Sciatic nerve (tissue), 2 donors: Measurements from ENCODE around the gene ARHGAP15. TPM values are rescaled to one million over a fixed set of nuclear protein-coding genes. Genes with fewer than 3 reads are reported as not detected.
A peak's percentile ranks its signal among the peaks of the same experiment; 100 is the strongest.

Experiments used
- ATAC-seq: fragments of 200-7000 bp; cut with Tn5 transposase; one replicate; pipeline ENCODE4 v1.9.1; 2020; ENCODE audit warnings: mild to moderate bottlenecking, moderate library complexity
- DNase-seq: peaks from one replicate; pipeline ENCODE4 v3.0.0-alpha.2; 2020; ENCODE audit warnings: low spot score
- intact Hi-C: fragments of 100-400 bp; cut with DNase I; formaldehyde crosslinking; loops from one replicate; pipeline ENCODE4 v1.14.2; 2022
- total RNA-seq: library from RNA; stranded (reverse); fragmentation: NEBNext Ultra II Directional; extraction: Animal tissue kit (Norgen Biotek cat#: 25700); gene quantifications from one replicate; pipeline ENCODE4 v1.2.1, GENCODE V29; 2021
- donor health status: DM: no; HTN: no; CAD: no.
- donor health status: DM: no; HTN: no; CAD: no.

ARHGAP15 gene
- total RNA-seq, 1 donor from 2014 or later = 119 TPM

DNA sequence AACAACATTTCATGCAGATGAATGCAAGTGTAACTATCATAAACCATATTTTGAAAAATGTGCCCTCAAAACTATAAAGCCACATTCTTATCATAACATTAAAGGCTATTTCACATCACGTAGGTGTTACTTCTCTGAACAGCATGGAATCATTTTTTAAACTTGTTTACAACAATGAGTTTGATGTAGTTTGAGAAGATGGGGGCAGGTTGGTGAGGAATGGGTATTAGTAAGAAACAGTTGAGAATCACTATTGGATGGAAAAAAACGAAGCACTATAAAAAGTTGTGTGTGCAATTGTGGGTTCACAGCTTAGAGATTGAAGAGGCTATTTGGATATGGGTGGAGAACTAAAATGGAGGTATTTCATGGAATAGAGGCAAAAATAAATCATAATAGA lies 569.1 kb downstream of the ARHGAP15 start:
- no peak for ATAC-seq
- intact Hi-C loops = no loop called here
- DNase-seq = no peak

DNA sequence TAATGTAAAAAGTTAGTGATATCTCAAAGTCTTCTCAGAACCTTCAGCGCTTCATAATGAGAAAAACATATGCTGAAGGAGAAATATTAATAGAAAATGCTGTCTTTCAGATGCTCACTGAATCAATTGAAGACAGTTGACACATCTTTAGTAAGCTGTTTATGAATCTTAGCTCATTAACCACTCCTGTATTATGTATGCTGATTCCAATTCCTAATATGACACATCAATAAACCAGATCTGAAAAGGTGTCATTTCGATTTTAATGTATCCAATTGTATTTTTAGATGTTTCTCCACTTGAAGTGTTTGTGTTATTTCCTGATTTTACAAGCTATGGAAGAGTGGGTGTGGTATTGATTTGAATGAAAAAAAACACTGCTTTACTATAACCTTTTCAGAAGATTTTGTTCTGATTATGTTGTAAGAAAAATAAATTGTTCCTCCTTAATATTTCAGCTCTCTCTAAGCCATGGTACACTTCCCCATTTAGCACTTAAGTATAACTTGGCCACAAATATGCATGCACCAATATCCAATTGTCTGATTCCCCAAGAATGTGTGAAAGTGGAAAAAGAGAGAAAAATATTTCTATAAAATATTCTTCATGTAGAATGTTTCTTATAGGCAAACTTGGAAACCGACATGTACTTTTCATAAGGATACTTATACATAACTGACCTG lies 569.8 kb downstream of the ARHGAP15 start:
- intact Hi-C loops = no loop called here
- DNase-seq (no peak), ATAC-seq (no peak)

DNA sequence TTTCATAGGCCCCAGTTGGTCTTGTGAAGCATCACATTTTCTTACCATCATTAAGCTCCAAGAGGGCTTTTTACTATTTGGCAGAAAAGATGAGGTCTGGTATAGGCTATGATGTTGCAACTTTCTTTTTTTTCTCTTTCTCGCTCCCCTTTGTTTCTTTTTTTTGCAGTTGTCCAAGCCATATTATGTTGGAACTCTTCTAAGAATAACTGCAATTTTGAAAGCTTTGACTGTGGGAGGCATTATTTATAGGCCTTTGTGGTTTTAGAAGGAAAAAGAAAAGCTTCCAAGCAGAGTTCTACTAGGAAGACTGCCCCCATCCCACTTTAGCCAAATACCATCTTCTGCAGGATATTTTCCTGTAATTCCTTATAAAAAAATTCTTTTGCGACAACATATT lies 571.6 kb downstream of the ARHGAP15 start:
- no peak for DNase-seq
- intact Hi-C loops = no loop called here
- ATAC-seq = peak; percentile 51

DNA sequence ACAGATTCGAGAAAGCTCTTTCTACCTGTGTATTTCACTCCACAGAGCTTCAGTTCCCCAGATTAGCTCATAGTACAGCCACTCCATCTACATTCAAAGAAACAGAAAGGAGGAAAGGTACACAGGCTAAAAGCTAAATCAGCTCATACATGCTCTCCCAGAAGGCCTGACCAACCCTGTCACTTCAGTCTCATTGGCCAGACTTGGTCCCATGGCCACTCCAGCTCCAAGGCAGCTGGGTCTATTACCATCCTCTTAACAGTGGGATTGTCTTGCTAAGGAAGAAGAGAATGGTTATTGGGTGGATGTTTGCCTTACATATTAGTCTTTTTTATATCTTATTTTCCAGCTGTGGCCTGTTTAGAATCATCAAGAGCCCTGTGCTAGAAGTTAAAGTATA lies 572.6 kb downstream of the ARHGAP15 start:
- ATAC-seq = no peak
- intact Hi-C loops = no loop called here
- no peak for DNase-seq

DNA sequence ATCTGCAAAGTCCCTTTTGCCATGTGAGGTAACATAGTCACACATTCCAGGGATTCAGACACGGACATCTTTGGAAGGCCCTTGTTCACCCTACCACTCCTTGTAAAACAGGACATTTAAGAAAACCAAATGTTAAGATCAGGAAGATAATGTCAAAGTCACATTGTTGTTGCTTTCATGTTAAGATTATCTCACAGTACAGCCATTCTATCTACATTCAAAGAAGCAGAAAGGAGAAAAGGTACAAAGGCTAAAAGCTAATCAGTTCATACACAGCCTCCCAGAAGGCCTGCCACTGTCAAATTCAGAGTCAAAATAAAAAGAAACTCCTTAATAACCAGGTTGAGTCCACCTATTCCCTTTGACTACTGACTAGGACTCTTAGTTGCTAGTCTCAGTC lies 573.7 kb downstream of the ARHGAP15 start:
- no peak for ATAC-seq
- no peak for DNase-seq
- intact Hi-C loops = no loop called here

DNA sequence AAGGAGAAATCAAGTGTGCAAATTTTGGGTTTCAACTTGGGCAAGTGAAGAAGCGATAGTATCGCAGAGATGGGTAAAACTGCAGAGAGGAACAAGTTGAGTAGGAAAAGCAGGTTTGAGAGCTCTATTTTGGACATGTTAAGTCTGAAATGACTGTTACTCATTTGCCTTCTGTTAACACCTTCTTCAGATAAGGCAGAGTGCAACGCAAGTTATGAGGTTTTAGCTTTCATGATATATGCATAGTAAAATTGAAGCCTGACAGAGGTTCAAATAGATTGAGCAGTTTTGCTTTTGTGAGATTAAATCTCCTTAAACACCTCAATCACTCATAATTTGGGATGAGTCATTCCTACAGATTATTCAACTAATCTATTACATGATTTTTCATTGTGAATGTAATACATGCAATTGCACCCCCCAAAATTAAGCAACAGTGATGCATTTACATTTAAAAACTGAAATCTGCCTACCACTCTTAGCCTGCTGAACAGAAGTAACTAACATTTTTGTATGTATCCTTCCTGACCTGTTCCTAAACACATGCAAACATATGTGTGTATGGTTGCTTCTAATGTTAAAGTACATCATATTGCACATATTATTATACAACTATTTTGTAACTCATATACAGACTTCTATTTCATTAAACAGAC lies 575.4 kb downstream of the ARHGAP15 start:
- DNase-seq (no peak), ATAC-seq (no peak)
- intact Hi-C loops = no loop called here

DNA sequence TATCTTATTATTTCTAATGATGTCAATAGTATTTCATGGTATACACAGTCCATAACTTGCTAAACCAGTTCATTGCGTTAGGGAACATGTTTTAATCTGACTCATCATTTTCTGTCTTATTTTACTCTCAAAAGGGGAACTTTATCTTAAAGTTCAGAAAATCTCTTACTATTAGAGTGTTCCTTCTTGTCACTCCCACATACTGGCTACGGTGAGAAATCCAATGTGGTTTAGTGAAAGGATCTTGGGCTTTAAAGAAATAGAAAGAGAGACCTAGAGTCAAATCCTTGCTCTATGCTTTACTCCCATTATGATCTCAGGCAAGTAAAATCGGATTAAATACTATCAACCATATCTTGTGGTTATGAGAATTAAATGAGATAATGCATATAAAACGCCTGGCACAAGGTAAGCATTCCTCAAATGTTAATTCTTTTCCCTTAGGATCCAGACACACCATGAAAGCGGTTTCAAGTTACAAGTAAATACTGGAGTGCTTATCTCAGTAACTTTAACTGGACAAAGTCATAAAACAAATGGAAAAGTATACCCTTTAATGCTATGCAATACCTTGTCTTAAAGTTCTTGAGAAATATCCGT lies 576.0 kb downstream of the ARHGAP15 start:
- intact Hi-C loops = no loop called here
- ATAC-seq (no peak), DNase-seq (no peak)

DNA sequence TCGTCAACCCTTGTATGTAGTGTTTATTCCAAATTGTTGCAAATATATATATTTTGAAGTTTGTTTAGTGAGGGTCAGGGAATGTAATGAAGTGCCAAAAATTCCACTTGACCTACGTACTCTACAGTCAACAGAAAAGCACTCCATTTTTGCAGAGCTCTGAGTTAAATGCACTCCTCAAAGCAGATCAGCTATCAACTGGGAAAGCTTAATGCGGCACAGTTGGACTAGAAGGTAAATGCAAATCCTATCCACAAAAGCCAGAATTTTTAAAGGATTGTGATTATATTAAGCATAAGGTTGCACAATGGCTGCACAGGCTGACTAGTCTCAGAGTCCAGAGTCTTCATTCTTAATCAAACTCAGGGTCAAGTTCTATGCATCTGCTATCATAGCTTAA lies 577.1 kb downstream of the ARHGAP15 start:
- no peak for ATAC-seq
- no peak for DNase-seq
- intact Hi-C loops = no loop called here

DNA sequence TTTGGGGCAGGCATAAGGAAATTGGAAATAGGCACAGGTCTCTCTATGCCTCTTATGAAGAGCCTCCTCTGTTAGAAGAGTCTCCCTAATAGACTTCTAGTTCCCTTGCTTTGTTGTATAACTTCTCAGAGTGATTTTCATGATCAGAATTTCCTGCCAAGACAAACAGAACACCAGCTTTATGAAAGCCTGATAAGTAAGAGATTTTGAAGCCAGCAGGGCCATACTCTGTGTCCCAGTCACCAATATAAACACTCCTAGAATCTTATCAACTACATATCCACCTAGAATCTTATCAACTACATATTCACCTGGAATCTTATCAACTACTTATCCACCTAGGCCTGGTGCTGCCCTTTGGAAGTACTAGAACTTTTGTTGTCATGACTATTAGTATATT lies 579.5 kb downstream of the ARHGAP15 start:
- intact Hi-C loops = no loop called here
- ATAC-seq = no peak
- DNase-seq = no peak

DNA sequence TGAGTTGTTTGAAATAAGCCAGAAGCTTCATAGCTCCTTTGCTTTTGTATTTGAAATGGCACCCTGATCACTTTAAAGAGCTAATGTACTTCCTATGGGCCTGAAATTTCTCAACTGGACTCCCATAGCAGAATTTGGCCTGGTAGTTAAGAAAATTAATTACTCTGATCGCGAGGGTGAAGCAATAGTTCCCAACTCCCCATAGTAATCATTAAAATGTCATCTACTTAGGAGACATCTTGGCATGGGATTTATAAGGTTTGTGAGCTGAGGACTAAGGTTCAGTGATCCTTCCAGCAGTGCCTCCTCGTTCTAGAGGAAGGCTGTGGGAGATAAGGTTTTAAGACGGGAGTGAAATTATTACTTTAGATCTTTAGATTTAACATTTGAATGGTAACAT lies 581.0 kb downstream of the ARHGAP15 start:
- intact Hi-C loops = loop anchor here (2.0 kb wide), 1 partner anchor 15 kb away; no protein-coding TSS in a partner anchor
- DNase-seq (no peak), ATAC-seq (no peak)

DNA sequence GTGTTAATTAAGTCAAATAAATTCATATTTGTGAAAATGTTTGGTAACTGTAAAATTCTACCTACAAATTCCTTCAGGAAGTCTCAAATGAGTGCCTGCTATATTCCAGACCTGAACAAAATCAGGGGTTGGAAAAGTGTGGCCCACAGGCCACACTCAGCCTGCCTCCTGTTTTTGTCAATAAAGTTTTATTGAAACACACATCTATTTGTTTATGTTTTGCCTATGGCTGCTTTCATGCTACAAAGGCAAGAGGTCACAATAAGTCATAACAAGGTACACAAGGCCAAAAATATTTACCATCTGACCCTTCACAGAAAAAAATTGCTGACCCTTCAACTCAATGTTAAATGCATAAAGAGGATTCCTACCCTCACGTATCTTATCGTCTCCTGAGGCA lies 581.7 kb downstream of the ARHGAP15 start:
- intact Hi-C loops = loop anchor here (2.0 kb wide), 1 partner anchor 16 kb away; no protein-coding TSS in a partner anchor
- DNase-seq (no peak), ATAC-seq (no peak)

DNA sequence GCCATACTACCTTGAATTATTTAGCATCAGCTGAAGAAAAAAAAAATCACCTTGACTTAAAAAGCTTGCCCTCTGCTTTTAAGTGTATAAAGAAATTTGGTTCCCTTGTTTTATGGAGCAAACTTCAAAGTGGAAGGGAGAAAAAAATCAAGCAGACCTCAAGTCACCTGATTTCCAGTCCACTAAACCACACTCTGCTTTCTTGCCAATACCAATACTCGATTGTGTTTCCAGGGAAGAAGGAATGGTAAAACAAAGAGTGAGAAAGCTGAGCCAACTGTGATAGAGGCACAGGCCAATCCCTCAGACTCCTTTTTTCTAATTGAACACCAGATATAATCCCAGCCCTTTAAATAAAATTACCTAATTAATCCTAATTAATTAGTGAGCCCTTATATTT lies 587.3 kb downstream of the ARHGAP15 start:
- ATAC-seq (no peak), DNase-seq (no peak)
- intact Hi-C loops = no loop called here

DNA sequence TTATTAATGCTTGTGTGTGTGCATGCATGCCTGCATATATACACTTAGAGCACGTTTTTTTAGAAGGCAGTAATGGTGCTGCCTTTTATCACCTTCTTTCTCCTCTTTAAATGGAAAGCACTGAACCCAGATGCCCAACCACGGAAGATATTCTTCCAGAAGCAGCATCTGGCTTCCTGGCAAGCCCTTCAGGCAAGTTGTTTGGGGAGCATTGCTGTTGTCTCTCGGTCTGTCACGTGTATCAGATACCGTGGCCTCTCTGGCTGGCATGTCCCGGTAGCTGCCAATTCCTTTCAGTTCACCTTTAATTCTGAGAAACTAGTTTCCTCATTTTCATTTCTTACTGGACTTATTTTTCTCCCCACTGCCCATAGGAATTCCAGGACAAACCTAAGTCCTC lies 587.8 kb downstream of the ARHGAP15 start:
- intact Hi-C loops = no loop called here
- ATAC-seq (peak; percentile 48), DNase-seq (no peak)

DNA sequence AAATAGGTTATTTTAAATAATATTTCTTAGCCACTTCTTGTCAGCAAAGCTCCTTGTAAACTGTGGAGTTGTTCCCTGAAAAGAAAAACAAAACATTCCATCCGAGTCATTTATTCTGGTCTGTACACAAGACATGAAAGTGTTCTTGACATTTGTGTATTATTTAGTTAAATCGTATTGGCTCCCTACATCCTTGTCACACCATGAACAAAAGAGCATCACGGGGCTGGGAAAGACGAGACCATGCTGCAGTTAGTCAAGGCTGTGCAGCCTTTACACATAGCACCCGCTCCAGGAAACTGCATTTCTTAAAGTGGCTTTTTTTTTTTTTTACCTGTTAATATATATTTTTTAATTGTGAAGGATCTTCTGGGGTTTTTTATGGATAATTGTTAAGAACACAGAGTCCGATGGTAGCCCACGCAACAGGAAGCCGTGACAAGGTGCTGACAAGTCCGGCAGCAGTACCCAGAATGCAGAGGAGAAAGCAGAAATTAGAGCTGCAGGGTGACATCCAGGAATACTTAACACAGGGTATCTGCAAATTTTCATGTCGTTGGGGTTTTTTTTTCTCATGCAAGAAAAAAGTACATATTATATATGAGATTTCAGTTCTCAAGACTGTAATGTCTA lies 588.4 kb downstream of the ARHGAP15 start:
- intact Hi-C loops = no loop called here
- no peak for DNase-seq
- ATAC-seq = no peak

DNA sequence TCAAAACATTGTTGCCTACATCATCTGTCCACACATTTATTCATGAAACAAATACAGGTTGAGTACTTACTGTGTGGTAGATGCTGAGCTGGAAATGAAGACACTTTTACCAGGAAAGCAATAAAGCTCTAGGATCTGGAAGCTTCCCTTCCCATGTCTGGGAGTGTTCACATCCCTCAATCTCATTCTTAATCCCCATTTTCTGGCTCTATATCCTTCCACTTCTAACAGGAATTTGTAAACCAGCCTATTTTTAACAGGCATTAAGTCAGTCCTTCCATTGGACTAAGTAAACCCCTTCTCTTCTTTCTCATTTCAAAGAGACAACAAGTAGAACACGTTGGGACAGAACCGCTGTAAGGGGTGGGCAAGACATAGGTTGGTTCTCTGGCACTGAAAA lies 589.5 kb downstream of the ARHGAP15 start:
- DNase-seq = no peak
- intact Hi-C loops = no loop called here
- no peak for ATAC-seq

DNA sequence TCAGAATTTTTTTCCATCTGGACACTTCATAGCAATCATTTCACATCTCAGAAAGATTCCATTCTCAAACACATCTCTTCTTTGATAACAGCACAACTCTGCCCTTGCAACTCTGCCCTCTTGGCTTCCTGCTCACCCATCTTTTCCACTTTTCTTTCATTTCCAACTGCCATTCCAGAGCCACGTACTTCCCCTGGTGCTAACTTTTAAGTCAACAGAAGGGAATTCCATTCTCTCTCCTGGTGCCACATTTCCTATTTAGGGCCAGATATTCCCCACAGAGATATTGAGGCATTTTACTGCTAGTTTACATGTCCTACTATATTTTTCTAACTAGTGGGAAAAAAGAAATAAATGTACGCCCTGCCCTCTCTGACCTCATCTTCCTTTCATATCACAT lies 590.2 kb downstream of the ARHGAP15 start:
- intact Hi-C loops = no loop called here
- ATAC-seq = no peak
- no peak for DNase-seq

DNA sequence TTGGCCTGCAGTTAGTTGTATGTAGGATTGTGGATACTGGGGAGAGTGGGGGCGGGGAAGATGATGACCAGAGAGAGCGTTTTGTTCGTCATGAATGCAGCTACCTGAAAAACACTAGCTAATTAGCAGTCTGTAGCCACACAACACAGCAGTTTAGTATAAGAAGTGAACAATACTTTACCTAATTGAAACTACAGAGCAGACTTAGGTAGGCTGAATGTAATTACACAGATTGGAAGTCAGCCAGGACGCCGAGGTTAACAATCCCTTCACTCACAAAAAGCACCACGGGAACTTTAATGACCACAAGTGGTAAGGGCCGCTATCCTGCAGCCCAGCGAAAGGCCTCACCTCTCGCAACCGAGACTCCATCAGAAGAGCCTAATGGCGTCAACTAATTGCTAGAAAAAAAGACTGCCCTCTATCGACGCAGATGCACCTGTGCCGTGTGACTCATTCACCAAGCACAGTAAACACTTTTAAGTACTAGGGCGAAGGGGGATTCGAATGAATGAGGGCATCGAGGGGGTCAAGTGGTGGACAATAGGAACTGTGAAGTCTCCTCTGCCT lies 591.0 kb downstream of the ARHGAP15 start:
- no peak for ATAC-seq
- DNase-seq = no peak
- intact Hi-C loops = no loop called here

DNA sequence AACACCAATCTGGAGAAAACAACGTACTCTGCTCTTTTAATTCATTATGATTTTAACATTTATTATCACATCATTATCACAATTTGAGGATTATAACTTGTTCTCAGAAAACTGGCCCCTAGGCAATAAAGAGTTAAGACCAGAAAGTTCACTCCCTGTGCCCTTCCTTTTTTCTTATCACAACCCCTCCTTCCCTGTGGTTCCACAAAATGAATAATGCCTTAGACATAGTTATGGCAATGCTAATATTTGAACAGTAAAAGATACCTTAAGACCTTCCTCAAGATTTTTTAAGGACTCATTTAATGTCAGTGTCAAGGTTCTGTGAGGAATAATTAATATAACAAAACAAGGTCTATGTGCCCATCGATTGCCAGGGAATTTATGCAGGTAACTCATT lies 596.2 kb downstream of the ARHGAP15 start:
- ATAC-seq (no peak), DNase-seq (no peak)
- intact Hi-C loops = no loop called here

DNA sequence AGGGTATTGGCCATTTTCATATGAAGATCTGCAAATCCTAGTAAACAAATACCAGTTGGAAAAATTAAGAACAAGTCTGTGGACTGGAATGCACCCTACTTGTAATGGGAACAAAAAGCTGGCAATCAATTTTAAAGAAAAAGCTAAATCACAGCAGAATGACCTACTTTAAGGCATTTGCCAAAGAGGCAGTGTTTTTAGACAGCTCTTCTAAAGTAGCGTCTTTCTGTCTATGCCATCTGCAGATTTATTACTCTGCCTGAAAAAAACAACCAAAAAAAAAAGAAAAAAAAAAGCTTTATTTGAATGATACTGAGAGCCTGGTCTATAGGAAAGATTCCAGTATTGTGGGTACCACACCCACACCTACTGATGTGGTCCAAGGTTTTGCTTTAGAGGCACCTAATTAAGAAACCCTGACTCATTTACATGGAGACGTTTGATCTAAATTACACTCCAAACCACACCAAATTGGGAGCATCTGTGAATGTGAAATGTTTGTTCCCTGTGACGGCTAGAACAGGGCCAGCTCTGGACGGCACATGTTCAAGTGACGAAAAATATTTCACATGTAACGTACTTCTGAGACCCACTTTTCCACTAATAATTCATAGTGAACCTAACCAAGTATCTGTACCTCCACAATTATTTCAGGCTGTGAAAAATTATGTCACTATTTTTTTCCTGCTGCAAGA lies 597.1 kb downstream of the ARHGAP15 start:
- intact Hi-C loops = no loop called here
- ATAC-seq (no peak), DNase-seq (no peak)
